ENCODE data around the gene HES3.

The HES3 gene

DNA sequence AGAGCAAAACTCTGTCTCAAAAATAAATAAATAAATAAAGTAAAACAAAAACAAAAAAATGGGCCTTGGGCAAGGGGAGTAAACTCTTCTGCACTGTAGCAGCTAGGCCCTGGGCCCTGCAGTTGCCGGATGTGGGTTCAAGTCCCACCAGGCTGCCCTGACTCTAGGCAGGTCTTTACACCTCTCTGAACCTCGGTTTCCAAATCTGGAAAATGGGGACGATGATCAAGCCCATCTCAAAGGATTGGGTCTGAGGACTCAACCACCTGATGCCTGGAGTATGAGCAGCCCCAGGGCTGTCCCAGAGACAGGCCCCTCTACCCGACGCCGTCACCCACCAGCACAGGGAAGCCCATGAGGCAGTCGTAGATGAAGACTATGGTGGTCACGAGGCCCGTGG lies 9.4 kb downstream of the HES3 start:
- Histone ChIP-seq H3K9me2 (replicated peaks; ENCODE audit: insufficient read depth, low read length) (no peaks in the 10 kb centered on the region), H3K4me2 (ENCODE audit: low read depth, low read length, poor library complexity, severe bottlenecking) (no peak overlapping the region), H3K9me3 (ENCODE audit: insufficient read depth, low read length) (no peaks in the 10 kb centered on the region), H3K36me3 (ENCODE audit: low read length) (no peaks in the 10 kb centered on the region), H3K27me3 (ENCODE audit: low read length) (no peaks in the 10 kb centered on the region), H3K79me2 (ENCODE audit: insufficient read depth, low read length) (no peaks in the 10 kb centered on the region), H3K9ac (ENCODE audit: low read length) (no peak overlapping the region), H3K4me3 (ENCODE audit: insufficient read depth, low read length, poor library complexity, severe bottlenecking) (no peak overlapping the region), H2AFZ (ENCODE audit: low read depth, low read length, severe bottlenecking) (no peak overlapping the region), H4K20me1 (ENCODE audit: low read depth, low read length) (no peaks in the 10 kb centered on the region), H3K27ac (ENCODE audit: low read depth, low read length) (no peak overlapping the region), H3F3A (ENCODE audit: insufficient read depth) (no peaks in the 10 kb centered on the region)
- TF ChIP-seq EZH2phosphoT487 (conservative IDR thresholded peaks at IDR 0.05; ENCODE audit: low read length) (no peak), CTCF (IDR thresholded peaks at IDR 0.05; ENCODE audit: insufficient read depth, low read length, poor library complexity, severe bottlenecking) (no peak)

DNA sequence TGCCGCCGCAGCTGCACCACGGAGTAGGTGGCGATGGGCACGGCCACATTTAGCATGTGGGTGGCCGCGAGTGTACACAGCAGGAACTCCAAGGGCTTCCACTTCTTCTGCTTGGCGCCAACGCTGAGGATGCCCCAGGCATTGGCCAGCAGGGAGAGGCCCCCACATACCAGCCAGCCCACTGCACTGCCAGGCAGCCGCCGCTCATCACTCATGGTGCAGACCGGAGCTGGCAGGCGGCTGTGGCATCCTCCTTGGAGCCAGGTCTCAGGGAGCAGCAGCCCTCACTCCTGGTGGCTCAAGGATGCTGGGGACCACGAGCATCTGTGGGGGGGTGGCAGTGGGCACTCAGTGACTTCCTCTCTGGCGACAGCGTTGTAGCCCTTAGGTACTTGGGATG lies 10.7 kb downstream of the HES3 start:
- Histone ChIP-seq H3F3A (ENCODE audit: insufficient read depth) (no peaks in the 10 kb centered on the region), H3K9me3 (ENCODE audit: insufficient read depth, low read length) (no peaks in the 10 kb centered on the region), H3K4me3 (ENCODE audit: insufficient read depth, low read length, poor library complexity, severe bottlenecking) (no peak overlapping the region), H4K20me1 (ENCODE audit: low read depth, low read length) (no peaks in the 10 kb centered on the region), H3K9ac (ENCODE audit: low read length) (no peak overlapping the region), H3K4me2 (ENCODE audit: low read depth, low read length, poor library complexity, severe bottlenecking) (no peak overlapping the region), H3K36me3 (ENCODE audit: low read length) (no peaks in the 10 kb centered on the region), H3K27ac (ENCODE audit: low read depth, low read length) (no peak overlapping the region), H3K27me3 (ENCODE audit: low read length) (no peaks in the 10 kb centered on the region), H2AFZ (ENCODE audit: low read depth, low read length, severe bottlenecking) (no peak overlapping the region), H3K79me2 (ENCODE audit: insufficient read depth, low read length) (no peaks in the 10 kb centered on the region), H3K9me2 (replicated peaks; ENCODE audit: insufficient read depth, low read length) (no peaks in the 10 kb centered on the region)
- no peak for TF ChIP-seq EZH2phosphoT487 (conservative IDR thresholded peaks at IDR 0.05; ENCODE audit: low read length)

- Histone ChIP-seq H3K79me2 (ENCODE audit: insufficient read depth, low read length) (no peaks in the 10 kb centered on the region), H3K4me3 (ENCODE audit: insufficient read depth, low read length, poor library complexity, severe bottlenecking) (no peak overlapping the region), H3K27me3 (ENCODE audit: low read length) (no peaks in the 10 kb centered on the region), H3K27ac (ENCODE audit: low read depth, low read length) (no peak overlapping the region), H4K20me1 (ENCODE audit: low read depth, low read length) (no peaks in the 10 kb centered on the region), H3K36me3 (ENCODE audit: low read length) (no peaks in the 10 kb centered on the region), H3K9me2 (replicated peaks; ENCODE audit: insufficient read depth, low read length) (no peaks in the 10 kb centered on the region), H3K9ac (ENCODE audit: low read length) (no peak overlapping the region), H2AFZ (ENCODE audit: low read depth, low read length, severe bottlenecking) (no peak overlapping the region), H3F3A (ENCODE audit: insufficient read depth) (no peaks in the 10 kb centered on the region), H3K9me3 (ENCODE audit: insufficient read depth, low read length) (no peaks in the 10 kb centered on the region), H3K4me2 (ENCODE audit: low read depth, low read length, poor library complexity, severe bottlenecking) (no peak overlapping the region)
- no peak for TF ChIP-seq EZH2phosphoT487 (conservative IDR thresholded peaks at IDR 0.05; ENCODE audit: low read length)
- TF ChIP-seq CTCF (IDR thresholded peaks at IDR 0.05; ENCODE audit: insufficient read depth, low read length, poor library complexity, severe bottlenecking): no peak
Measured at GRCh38 chr1:6256645-6257044, 12.7 kb downstream of the HES3 start.

- Histone ChIP-seq H3K9me3 (ENCODE audit: insufficient read depth, low read length) (no peaks in the 10 kb centered on the region), H3K4me2 (ENCODE audit: low read depth, low read length, poor library complexity, severe bottlenecking) (no peak overlapping the region), H3F3A (ENCODE audit: insufficient read depth) (no peaks in the 10 kb centered on the region), H2AFZ (ENCODE audit: low read depth, low read length, severe bottlenecking) (no peak overlapping the region), H3K79me2 (ENCODE audit: insufficient read depth, low read length) (no peaks in the 10 kb centered on the region), H3K27ac (ENCODE audit: low read depth, low read length) (no peak overlapping the region), H3K36me3 (ENCODE audit: low read length) (no peaks in the 10 kb centered on the region), H3K27me3 (ENCODE audit: low read length) (no peaks in the 10 kb centered on the region), H3K9me2 (replicated peaks; ENCODE audit: insufficient read depth, low read length) (no peaks in the 10 kb centered on the region), H3K9ac (ENCODE audit: low read length) (no peak overlapping the region), H3K4me3 (ENCODE audit: insufficient read depth, low read length, poor library complexity, severe bottlenecking) (no peak overlapping the region), H4K20me1 (ENCODE audit: low read depth, low read length) (no peaks in the 10 kb centered on the region)
- TF ChIP-seq CTCF (IDR thresholded peaks at IDR 0.05; ENCODE audit: insufficient read depth, low read length, poor library complexity, severe bottlenecking): no peak
- no peak for TF ChIP-seq EZH2phosphoT487 (conservative IDR thresholded peaks at IDR 0.05; ENCODE audit: low read length)
Measured at GRCh38 chr1:6257541-6258069, 13.6 kb downstream of the HES3 start.
